HG03442 (cell line): ENCODE data around the gene GGTLC3.
"Not testable (repeated sequence)": the region's sequence is repeated elsewhere in the genome, so short reads cannot be mapped to it uniquely, and the experiment has no call there.

Source experiments
- ATAC-seq: cut with Tn5 transposase; IDR thresholded peaks from one replicate; pipeline ENCODE4 v1.9.1; 2021; ENCODE audit warnings: mild to moderate bottlenecking, moderate library complexity; ENCODE audit not compliant: unreplicated experiment

GGTLC3 gene

GRCh38 chr22:18522762-18523161 lies 4.8 kb upstream of the GGTLC3 start:
- ATAC-seq: not testable (repeated sequence)

- not testable (repeated sequence) for ATAC-seq
Measured at GRCh38 chr22:18513454-18513853, 4.5 kb downstream of the GGTLC3 start.

DNA sequence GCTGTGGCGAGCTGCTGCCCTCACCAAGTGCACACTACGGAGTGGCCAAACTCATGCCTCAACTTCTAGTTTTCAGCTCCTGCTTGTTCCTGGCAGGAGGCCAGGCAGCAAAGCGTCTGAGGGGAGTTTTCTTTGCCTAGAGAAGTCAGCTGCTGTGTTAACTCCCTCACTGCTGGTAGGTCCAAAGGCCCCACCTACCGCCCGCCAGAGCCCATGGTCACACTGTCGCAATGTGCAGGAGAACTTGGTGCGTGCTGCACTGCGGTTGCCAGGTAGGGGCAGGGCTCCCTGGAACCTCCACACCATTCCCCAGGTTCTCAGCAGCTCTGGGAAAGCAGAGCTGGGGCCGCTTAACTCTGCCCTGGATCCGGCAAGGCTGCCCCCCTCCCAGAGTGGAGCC lies 5.6 kb downstream of the GGTLC3 start:
- not testable (repeated sequence) for ATAC-seq

DNA sequence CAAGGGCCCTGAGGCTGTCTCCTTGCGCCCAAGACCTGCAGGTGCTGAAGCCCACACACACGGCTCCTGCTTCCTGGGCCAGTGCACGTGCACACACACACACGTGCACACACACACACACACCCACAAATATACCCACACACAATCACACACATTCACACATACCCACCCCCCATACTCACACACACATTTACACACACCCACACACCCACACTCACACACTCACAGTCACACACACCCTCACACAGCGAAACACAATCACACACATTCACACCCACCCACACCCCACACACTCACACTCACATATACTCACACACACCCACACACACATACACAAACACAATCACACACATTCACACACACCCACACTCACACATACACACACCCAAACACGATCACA lies 6.6 kb downstream of the GGTLC3 start:
- not testable (repeated sequence) for ATAC-seq

DNA sequence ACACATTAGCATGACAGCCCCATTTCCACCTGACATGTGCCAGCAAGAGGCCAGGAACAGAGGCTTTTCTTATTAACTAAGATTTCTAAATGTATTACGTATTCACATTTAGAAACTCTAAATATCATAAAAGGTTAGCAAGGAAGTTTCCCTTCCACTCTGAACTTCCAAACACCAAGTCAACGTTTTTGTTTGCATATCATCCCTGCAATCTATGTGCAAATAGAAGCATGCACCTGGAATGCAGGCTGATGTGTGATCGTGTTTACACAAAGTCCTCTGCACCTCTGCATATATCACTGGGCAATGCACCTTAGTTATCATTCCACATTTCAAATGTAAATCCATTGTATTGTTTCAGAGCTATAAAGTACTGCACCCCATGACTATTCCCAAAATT lies 21.7 kb downstream of the GGTLC3 start:
- ATAC-seq: not testable (repeated sequence)
